CD14-positive monocyte (primary cell): Measurements from ENCODE around the gene CD2BP2. TPM values are rescaled to one million over a fixed set of nuclear protein-coding genes. Genes with fewer than 3 reads are reported as not detected.

Experiments used
- polyA plus RNA-seq, 3 donors: library from polyadenylated mRNA; depleted of rRNA in 1 of 3; unstranded in 2 of 3; stranded (reverse) in 1 of 3; fragments of 300-500 nt in 2 of 3; fragments of >200 nt in 1 of 3; fragmentation: Illumina TruSeq in 2 of 3; gene quantifications; 1 replicate in 2 of 3; 2 replicates in 1 of 3; pipeline ENCODE4 v1.2.3, GENCODE V29; 2012 to 2021

Gene CD2BP2
- polyA plus RNA-seq, 3 donors, result 23.9 to 31.8 (median 31.0) TPM

Other genes with a start within 250 kb of the CD2BP2 start
- gene GDPD3, start 241.8 kb downstream of the CD2BP2 start, polyA plus RNA-seq, result 1 to 10 TPM in 1 of 3 donors, not detected in 2; 9.6 TPM
- 10 to 100 TPM in 2 of 3 donors, 1 to 10 TPM in 1; 8.1 to 82.8 (median 10.2) TPM for gene MAPK3, start 232.1 kb downstream of the CD2BP2 start, polyA plus RNA-seq
- gene CORO1A, start 171.7 kb downstream of the CD2BP2 start, polyA plus RNA-seq, result 1,000 to 10,000 TPM; 1,314 to 1,363 (median 1,346) TPM
- gene BOLA2B, start 161.6 kb downstream of the CD2BP2 start, polyA plus RNA-seq, result 100 to 1,000 TPM; 105 to 170 (median 160) TPM
- gene SLX1A, start 161.4 kb downstream of the CD2BP2 start, polyA plus RNA-seq, result 100 to 1,000 TPM in 2 of 3 donors, 10 to 100 TPM in 1; 43.1 to 163 (median 162) TPM
- 10 to 100 TPM; 20.9 to 29.9 (median 28.3) TPM for gene SULT1A3, start 156.1 kb downstream of the CD2BP2 start, polyA plus RNA-seq
- 10 to 100 TPM in 1 of 3 donors, not detected in 2; 15.4 TPM for gene NPIPB13, start 106.8 kb downstream of the CD2BP2 start, polyA plus RNA-seq
- gene TBC1D10B, start 15.2 kb upstream of the CD2BP2 start, polyA plus RNA-seq, result 10 to 100 TPM; 12.2 to 36.0 (median 13.8) TPM
- 1 to 10 TPM in 2 of 3 donors, not detected in 1; 1.6 to 1.9 TPM for gene MYL11, start 19.5 kb upstream of the CD2BP2 start, polyA plus RNA-seq
- gene SEPTIN1, start 27.3 kb upstream of the CD2BP2 start, polyA plus RNA-seq, result under 1 TPM; 0.31 to 0.60 (median 0.49) TPM
- gene ZNF48, start 40.1 kb upstream of the CD2BP2 start, polyA plus RNA-seq, result 1 to 10 TPM in 1 of 3 donors, under 1 TPM in 2; 0.67 to 1.4 (median 0.93) TPM
- under 1 TPM; 0.39 to 0.68 (median 0.51) TPM for gene ZNF771, start 52.3 kb upstream of the CD2BP2 start, polyA plus RNA-seq
- 10 to 100 TPM; 10.5 to 45.5 (median 32.2) TPM for gene DCTPP1, start 74.7 kb upstream of the CD2BP2 start, polyA plus RNA-seq
- 10 to 100 TPM; 12.8 to 56.4 (median 54.2) TPM for gene SEPHS2, start 90.6 kb upstream of the CD2BP2 start, polyA plus RNA-seq
- gene ITGAL, start 117.4 kb upstream of the CD2BP2 start, polyA plus RNA-seq, result 100 to 1,000 TPM in 2 of 3 donors, 10 to 100 TPM in 1; 56.8 to 474 (median 109) TPM
- gene ZNF768, start 171.3 kb upstream of the CD2BP2 start, polyA plus RNA-seq, result 10 to 100 TPM in 1 of 3 donors, 1 to 10 TPM in 2; 2.8 to 13.4 (median 3.0) TPM
- 1 to 10 TPM; 4.1 to 6.6 (median 4.4) TPM for gene ZNF747, start 179.6 kb upstream of the CD2BP2 start, polyA plus RNA-seq
- 1 to 10 TPM in 2 of 3 donors, under 1 TPM in 1; 0.94 to 4.6 (median 1.0) TPM for gene ZNF764, start 203.1 kb upstream of the CD2BP2 start, polyA plus RNA-seq
- 10 to 100 TPM; 10.3 to 24.1 (median 18.9) TPM for gene ZNF688, start 216.4 kb upstream of the CD2BP2 start, polyA plus RNA-seq
- 1 to 10 TPM in 2 of 3 donors, under 1 TPM in 1; 0.67 to 9.0 (median 1.1) TPM for gene ZNF785, start 230.4 kb upstream of the CD2BP2 start, polyA plus RNA-seq